Astrocyte of the hippocampus (primary cell): Measurements from ENCODE around the gene TBX15.

Experiments
- DNase-seq: peaks from one replicate; pipeline ENCODE4 v3.0.0; 2011; ENCODE audit warnings: low read depth, low spot score

Gene TBX15

DNA sequence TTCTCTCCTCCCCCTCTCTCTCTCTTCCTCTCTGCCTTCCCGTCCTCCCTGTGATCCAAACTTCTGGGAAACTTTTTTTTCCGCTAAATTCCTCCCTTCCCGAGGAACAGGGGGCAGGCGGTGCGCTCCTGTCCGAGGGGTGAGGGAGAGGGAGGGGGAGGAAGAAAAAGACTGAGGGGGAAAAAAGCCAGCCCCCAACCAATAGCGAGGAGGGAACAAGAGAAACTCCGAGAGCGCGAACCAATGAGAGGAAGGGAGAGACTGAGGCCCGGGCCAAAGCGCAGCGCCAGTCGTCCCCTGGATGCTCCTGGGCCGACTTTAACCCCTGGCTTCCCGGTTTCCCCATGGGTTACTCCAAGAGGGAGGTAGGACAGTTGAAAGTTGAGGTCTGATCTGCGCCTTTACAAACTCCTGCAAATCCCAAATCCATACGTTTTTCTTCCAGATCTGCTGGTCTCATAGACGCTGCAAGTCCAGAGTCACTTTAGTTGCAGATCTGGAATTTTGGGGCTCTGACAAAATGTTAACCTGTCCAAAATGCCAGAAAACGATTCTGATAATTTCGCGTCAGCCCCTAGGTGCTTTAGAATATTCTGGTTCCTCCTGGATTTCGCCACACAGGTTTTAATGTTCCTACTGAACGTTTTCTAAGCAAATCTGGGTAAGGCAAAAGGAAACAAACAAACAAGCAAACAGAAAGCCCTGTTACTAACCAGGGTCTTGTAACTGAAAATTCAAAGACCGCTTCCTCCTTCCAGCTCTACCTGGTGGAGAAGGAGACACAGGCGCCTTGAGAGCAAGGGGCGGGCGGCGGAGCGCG, at the start of gene TBX15:
TBX15 (minus strand) TSS at position 158 of the 820 bp plus-strand sequence. CDS start 548 bp downstream, outside the sequence.
- no peak for DNase-seq

DNA sequence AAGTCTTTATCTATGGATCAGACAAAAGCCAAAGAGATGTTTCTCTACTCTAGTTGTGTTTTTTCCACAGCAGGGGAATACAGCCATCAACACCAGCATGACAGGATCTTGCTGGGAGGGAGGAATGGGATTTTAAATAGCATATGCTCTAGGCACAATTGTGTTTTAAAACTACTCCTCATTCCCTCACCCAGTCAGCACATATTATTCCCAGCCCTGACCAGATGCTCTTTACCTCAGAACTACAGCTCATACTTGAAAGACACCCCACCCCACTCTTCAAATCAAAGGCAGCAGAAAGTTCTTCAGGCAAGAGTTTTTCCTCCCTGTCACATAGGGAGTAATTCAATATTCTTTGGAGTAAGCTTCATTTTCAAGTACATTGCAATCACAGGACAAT, 46.2 kb upstream of the TBX15 start:
- no peak for DNase-seq

- DNase-seq = no peak
Measured at GRCh38 chr1:119032986-119033385, 44.8 kb upstream of the TBX15 start.

DNA sequence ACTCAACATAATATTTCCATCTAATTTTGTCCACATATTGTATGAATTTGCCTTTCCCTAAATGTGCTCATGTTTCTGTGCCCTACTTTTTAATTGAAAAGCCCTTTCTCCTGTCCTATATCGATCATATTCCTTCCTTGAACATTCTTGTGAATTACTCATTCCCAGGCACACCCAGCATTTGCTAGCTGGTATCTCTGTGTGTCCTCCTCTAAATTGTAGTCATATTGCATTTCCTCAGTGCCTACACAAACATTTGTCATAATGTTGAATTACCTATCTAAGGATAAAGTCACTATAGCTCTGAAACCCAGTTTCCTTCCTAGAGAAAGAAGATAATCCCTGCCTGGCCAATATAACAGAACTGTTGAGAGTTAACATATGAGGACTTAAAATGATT, 39.6 kb upstream of the TBX15 start:
- DNase-seq = no peak

- no peak for DNase-seq
Measured at GRCh38 chr1:119026956-119027355, 38.8 kb upstream of the TBX15 start.

DNA sequence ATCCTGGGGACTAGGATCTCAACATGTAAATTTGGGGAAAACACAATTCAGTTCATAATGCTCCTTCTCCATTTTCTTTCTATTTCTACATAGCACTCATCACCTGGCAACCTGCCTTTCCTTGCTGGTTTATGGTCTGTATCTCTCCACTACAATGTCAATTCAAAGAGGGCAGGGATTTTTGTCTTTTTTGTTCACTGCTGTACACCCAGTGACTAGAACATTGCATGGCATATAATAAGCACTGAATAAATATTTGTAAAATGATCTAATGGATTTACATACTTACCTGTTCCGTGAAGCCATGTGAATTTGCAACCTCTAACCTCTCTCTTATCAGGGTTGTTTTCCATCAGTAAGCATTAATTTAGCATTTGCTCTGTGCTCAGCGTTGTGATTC, 27.4 kb upstream of the TBX15 start:
- DNase-seq = no peak

DNA sequence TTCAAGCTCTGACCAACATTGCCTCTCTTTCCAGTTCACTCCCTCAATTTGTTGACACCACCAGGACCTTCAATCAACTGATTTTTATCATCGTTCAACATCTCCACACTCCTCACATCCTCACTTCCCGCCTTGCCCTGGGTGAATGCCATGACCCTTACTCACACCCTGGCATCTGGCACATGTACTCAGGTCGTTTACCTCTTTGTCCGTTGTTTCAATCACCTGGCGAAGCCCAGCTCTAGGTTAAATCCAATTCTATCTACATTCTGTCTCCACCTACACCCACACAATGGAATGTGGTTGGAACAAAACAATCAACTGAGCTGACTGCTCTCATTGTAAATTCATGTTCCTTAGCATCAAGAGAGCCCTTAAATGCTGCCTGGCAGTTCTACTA, 24.2 kb upstream of the TBX15 start:
- DNase-seq = no peak

- no peak for DNase-seq
Measured at GRCh38 chr1:119011706-119012105, 23.6 kb upstream of the TBX15 start.

- no peak for DNase-seq
Measured at GRCh38 chr1:119011116-119011515, 23.0 kb upstream of the TBX15 start.

GRCh38 chr1:119010201-119010600, 22.1 kb upstream of the TBX15 start:
- no peak for DNase-seq

DNA sequence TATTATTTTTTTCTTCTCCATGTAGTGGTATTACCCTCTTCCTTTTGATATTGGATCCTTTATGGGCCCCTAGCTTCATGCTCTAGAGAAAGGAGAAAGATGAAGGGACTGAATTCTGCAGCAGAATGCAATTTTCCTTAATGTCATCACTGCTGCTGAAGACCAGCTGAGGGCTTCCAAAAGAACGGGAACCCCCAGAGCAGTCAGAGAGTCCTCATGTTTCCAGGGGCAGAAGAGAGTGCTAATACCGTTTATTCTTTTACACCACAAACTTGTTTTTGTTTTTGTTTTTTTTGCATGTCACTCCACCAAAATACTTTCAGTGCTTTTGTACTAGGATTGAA, 21.1 kb upstream of the TBX15 start:
- no peak for DNase-seq

- peak; percentile 80 for DNase-seq
Measured at GRCh38 chr1:119008483-119009311, 20.6 kb upstream of the TBX15 start.

- DNase-seq = no peak
Measured at GRCh38 chr1:119007670-119008482, 19.7 kb upstream of the TBX15 start.

DNA sequence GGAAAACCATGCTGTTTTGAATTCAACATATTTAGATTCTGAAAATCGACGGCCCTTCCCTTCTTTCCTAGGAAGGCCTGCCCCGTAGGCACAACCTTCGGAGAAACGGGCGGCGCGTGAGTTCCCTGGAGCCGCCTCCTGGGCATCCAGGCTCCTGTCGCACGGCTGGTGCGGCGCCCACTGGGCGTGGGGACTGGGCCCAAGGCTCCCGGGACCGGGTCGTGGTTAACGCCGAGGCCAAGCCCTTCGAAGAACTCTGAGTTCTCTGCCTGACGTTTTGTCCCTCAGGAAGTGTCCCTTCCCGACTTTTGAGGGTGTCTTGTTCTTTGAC, 19.2 kb upstream of the TBX15 start:
- no peak for DNase-seq

GRCh38 chr1:119006406-119007279, 18.5 kb upstream of the TBX15 start:
- no peak for DNase-seq

GRCh38 chr1:119005724-119006405, 17.7 kb upstream of the TBX15 start:
- DNase-seq = no peak

DNA sequence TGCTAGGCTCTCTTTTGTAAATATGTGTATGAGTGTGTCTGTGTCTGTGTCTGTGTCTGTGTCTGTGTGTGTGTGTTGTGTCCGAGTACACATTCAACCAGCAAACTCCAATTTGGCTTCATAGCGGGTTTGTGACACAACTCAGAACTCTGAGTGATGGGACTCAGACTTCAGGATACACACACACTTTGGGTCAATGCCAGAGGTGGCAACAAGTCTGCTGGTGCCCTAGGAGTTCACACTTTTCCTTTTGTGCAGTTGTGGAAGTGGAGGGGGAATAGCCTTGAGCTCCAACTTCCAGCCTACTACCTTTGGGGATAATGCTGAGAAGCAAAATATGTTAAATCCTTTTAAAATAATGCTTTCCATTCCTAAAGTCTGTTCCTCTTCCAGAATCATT, 16.6 kb upstream of the TBX15 start:
- no peak for DNase-seq

DNA sequence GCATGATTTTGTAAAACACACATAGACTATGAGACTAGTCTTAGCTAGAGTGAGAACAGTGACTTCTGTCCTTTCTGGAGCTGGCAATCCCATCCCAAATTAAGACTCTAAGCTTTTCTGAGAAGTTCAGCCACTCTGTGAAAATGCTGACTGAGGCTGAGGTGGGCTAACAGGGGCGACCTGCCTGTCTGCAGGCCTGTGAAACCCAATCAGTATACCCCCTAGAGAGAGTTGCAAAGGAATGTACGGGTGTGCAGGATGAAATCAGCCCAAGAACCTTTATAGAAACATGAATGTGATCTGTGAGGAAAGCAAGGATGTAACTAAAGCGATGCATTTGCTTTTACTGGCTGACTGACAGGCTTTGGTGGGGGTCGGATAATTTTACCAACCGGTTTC, 16.0 kb upstream of the TBX15 start:
- no peak for DNase-seq

- no peak for DNase-seq
Measured at GRCh38 chr1:119003413-119004128, 15.4 kb upstream of the TBX15 start.
